22Rv1 (cell line): ENCODE data around the gene ATP8A1.

Experiments used
- CTCF ChIP-seq: fragments of 450-650 bp; IDR thresholded peaks from 2 replicates; pipeline ENCODE4 v1.5.1; 2017; ENCODE audit warnings: mild to moderate bottlenecking
- ZFX ChIP-seq: fragments of 450-650 bp; IDR thresholded peaks from 2 replicates; pipeline ENCODE4 v1.6.1; 2017; ENCODE audit warnings: antibody characterized with exemption, borderline replicate concordance

GRCh38 chr4:42362591-42362990, 294.3 kb downstream of the ATP8A1 start:
- TF ChIP-seq CTCF (no peak), ZFX (no peak)
